Central memory CD8-positive, alpha-beta T cell (primary cell): ENCODE results near the gene ASIC3.
"Not testable (repeated sequence)": the region's sequence is repeated elsewhere in the genome, so short reads cannot be mapped to it uniquely, and the experiment has no call there.

Experiments
- ATAC-seq: fragments of 150-1000 bp; cut with Tn5 transposase; replicated peaks from 2 replicates; pipeline ENCODE4 v1.10.0; 2022; ENCODE audit warnings: mild to moderate bottlenecking, moderate FRiP score, moderate number of reproducible peaks; ENCODE audit not compliant: poor library complexity, severe bottlenecking; ENCODE audit errors: extremely low read depth
- DNase-seq, 2 donors: peaks; one replicate each; pipeline ENCODE4 v3.0.0; 2021; ENCODE audit warnings: low spot score in 2 of 2
- H3K27ac Mint-ChIP-seq: one replicate; pipeline ENCODE4 v1.8.0; 2022; ENCODE audit warnings: low read depth, mild to moderate bottlenecking, moderate library complexity, mixed read lengths
- H3K27me3 Mint-ChIP-seq: one replicate; pipeline ENCODE4 v1.8.0; 2022; ENCODE audit warnings: mixed read lengths
- H3K36me3 Mint-ChIP-seq: one replicate; pipeline ENCODE4 v1.8.0; 2022; ENCODE audit warnings: mild to moderate bottlenecking, moderate library complexity, mixed read lengths; ENCODE audit not compliant: insufficient read depth
- H3K4me1 Mint-ChIP-seq: one replicate; pipeline ENCODE4 v1.8.0; 2022; ENCODE audit warnings: mixed read lengths
- H3K4me3 Mint-ChIP-seq: one replicate; pipeline ENCODE4 v1.8.0; 2022; ENCODE audit warnings: mild to moderate bottlenecking, moderate library complexity, mixed read lengths
- H3K9me3 Mint-ChIP-seq: one replicate; pipeline ENCODE4 v1.8.0; 2022; ENCODE audit warnings: mixed read lengths

The ASIC3 gene

GRCh38 chr7:151009327-151010036, 38.8 kb upstream of the ASIC3 start:
- Mint-ChIP-seq H3K27ac (peak overlapping the region; percentile 55), H3K9me3 (no peaks in the 10 kb centered on the region), H3K36me3 (peaks cover 21% of the 10 kb centered on the region), H3K4me3 (peak overlapping the region; percentile 76), H3K4me1 (peaks cover 53% of the 10 kb centered on the region), H3K27me3 (no peaks in the 10 kb centered on the region)
- no peak for DNase-seq
- ATAC-seq, result no peak

- ATAC-seq, result no peak
- Mint-ChIP-seq H3K27me3 (no peaks in the 10 kb centered on the region), H3K36me3 (peaks cover 23% of the 10 kb centered on the region), H3K4me3 (no peak overlapping the region), H3K4me1 (peaks cover 57% of the 10 kb centered on the region), H3K27ac (peak overlapping the region; percentile 55), H3K9me3 (no peaks in the 10 kb centered on the region)
- no peak for DNase-seq
These were observed 38.4 kb upstream of the ASIC3 start for GRCh38 chr7:151010037-151010306.

DNA sequence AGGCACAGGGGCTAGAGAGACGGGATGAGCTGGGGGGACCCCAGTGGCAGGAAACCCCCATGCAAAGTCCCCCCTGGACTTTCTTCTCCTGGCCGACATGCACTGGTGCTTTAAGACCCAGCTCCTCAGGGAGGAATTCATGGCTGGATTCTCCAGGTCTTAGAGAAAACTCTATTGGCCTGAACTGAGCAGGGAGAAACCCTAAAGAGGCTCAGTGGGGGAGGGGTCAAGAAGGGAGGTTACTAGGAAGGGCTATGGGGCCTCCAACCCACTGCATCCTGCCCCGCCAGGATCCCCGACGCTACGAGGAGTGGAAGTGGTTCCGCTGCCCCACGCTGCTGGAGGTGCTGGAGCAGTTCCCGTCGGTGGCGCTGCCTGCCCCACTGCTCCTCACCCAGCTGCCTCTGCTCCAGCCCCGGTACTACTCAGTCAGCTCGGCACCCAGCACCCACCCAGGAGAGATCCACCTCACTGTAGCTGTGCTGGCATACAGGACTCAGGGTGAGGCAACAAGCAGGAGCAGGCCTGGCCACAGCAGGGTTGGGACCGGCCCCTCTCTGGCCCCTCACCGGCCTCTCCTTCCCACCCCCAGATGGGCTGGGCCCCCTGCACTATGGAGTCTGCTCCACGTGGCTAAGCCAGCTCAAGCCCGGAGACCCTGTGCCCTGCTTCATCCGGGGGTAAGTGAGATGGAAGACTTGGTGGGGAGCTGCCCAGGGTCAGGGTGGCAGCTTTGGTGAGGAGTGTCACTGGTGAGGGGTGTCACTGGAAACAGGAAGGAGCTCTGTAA, 37.8 kb upstream of the ASIC3 start:
- peak overlapping the region; percentile 58 for H3K4me3 Mint-ChIP-seq
- no peaks in the 10 kb centered on the region for H3K9me3 Mint-ChIP-seq
- H3K27ac Mint-ChIP-seq, result peak overlapping the region; percentile 55
- DNase-seq (no peak), ATAC-seq (no peak)
- H3K27me3 Mint-ChIP-seq, result no peaks in the 10 kb centered on the region
- peaks cover 63% of the 10 kb centered on the region for H3K4me1 Mint-ChIP-seq
- peaks cover 24% of the 10 kb centered on the region for H3K36me3 Mint-ChIP-seq

DNA sequence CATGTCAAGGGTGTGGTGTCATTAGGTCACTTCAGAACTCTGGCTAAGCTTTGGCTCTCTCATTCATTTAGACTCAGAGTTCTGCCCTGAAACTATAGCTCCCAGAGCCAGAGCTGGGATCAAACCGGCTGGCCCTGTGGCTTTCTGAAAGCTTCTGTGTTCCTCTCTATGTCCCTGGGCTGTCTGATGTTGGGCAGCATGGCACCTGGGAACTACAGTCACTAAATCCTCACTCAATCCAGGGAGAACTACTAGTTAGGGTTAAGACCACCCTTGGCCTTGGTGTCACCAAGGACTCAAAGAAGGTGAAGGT, 37.3 kb upstream of the ASIC3 start:
- no peak for ATAC-seq
- H3K27ac Mint-ChIP-seq, result peak overlapping the region; percentile 55
- peak overlapping the region; percentile 58 for H3K4me3 Mint-ChIP-seq
- H3K36me3 Mint-ChIP-seq, result peaks cover 25% of the 10 kb centered on the region
- no peaks in the 10 kb centered on the region for H3K9me3 Mint-ChIP-seq
- H3K27me3 Mint-ChIP-seq, result no peaks in the 10 kb centered on the region
- H3K4me1 Mint-ChIP-seq, result peaks cover 65% of the 10 kb centered on the region
- no peak for DNase-seq

DNA sequence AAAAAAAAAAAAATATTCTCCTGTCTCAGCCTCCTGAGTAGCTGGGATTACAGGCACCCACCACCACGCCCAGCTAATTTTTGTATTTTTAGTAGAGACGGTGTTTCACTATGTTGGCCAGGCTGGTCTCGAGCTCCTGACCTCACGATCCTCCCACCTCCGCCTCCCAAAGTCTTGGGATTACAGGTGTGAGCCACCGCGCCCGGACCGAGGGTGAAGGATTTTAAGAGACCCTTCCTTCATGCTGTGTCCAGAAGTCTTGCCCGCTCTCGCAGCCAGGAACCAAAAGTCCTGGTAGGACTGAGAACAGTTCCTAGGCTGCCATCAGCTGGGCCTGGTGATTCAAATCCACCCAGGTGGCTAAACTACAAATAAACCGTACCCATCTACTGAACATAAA, 36.7 kb upstream of the ASIC3 start:
- not testable (repeated sequence) for H3K9me3 Mint-ChIP-seq, ATAC-seq, DNase-seq, H3K27me3 Mint-ChIP-seq
- peaks cover 25% of the 10 kb centered on the region for H3K36me3 Mint-ChIP-seq
- H3K4me1 Mint-ChIP-seq, result peaks cover 65% of the 10 kb centered on the region
- H3K4me3 Mint-ChIP-seq, result peak overlapping the region; percentile 43
- H3K27ac Mint-ChIP-seq, result peak overlapping the region; percentile 87

- Mint-ChIP-seq H3K36me3 (peaks cover 25% of the 10 kb centered on the region), H3K27me3 (no peaks in the 10 kb centered on the region), H3K9me3 (no peaks in the 10 kb centered on the region), H3K4me1 (peaks cover 63% of the 10 kb centered on the region), H3K27ac (peak overlapping the region; percentile 87), H3K4me3 (peak overlapping the region; percentile 43)
- ATAC-seq, result no peak
- no peak for DNase-seq
These were observed 36.2 kb upstream of the ASIC3 start for GRCh38 chr7:151012031-151012692.

DNA sequence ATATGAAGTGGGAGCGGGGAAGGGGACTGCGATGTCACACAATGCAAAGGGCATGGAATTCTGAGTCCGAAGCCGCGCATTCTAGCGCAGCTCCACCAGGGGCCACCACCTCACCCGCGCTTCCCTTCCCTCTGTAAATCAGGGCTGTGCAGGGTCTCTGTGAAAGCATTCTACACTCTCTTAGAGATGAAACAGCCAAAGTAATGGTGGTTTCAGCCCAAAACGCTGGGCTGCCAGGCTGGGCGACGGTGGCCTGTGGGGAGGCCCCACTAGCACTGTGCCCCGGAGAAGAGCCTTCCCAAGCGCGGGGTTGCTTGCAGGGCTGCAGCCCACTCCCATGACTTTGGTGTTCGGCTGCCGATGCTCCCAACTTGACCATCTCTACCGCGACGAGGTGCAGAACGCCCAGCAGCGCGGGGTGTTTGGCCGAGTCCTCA, 35.4 kb upstream of the ASIC3 start:
- H3K4me3 Mint-ChIP-seq, result peak overlapping the region; percentile 43
- ATAC-seq (no peak), DNase-seq (no peak)
- peak overlapping the region; percentile 87 for H3K27ac Mint-ChIP-seq
- H3K36me3 Mint-ChIP-seq, result peaks cover 29% of the 10 kb centered on the region
- H3K27me3 Mint-ChIP-seq, result peaks cover 2% of the 10 kb centered on the region
- H3K9me3 Mint-ChIP-seq, result no peaks in the 10 kb centered on the region
- peaks cover 62% of the 10 kb centered on the region for H3K4me1 Mint-ChIP-seq

DNA sequence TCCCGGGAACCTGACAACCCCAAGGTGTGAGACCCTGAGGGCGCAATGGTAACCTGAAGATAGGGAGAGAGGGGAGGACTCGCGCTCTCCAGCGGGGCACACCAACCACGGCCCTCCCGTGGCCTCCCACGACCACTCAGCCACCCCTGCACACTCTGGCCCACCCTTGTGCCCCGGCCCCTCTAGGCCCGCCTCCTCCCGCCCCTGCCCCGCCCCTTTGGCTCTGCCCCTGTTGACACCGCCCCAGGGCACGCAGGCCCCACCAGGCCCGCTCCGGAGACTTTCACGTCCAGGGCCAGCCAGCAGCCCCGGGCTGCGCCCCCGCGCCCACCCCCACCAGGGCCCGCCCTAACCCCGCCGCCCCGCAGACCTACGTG, 35.0 kb upstream of the ASIC3 start:
- Mint-ChIP-seq H3K9me3 (no peaks in the 10 kb centered on the region), H3K4me3 (peak overlapping the region; percentile 88), H3K27me3 (peaks cover 6% of the 10 kb centered on the region), H3K4me1 (peaks cover 62% of the 10 kb centered on the region), H3K27ac (peak overlapping the region; percentile 99), H3K36me3 (peaks cover 32% of the 10 kb centered on the region)
- DNase-seq (no peak), ATAC-seq (no peak)

GRCh38 chr7:151013733-151014497, 34.4 kb upstream of the ASIC3 start:
- H3K4me3 Mint-ChIP-seq, result peak overlapping the region; percentile 88
- DNase-seq, result peak; percentile 86 to 91
- peak; percentile 77 for ATAC-seq
- H3K4me1 Mint-ChIP-seq, result peaks cover 65% of the 10 kb centered on the region
- no peaks in the 10 kb centered on the region for H3K9me3 Mint-ChIP-seq
- peaks cover 29% of the 10 kb centered on the region for H3K36me3 Mint-ChIP-seq
- peak overlapping the region; percentile 99 for H3K27ac Mint-ChIP-seq
- peaks cover 12% of the 10 kb centered on the region for H3K27me3 Mint-ChIP-seq

GRCh38 chr7:151014950-151015349, 33.4 kb upstream of the ASIC3 start:
- ATAC-seq, result no peak

DNA sequence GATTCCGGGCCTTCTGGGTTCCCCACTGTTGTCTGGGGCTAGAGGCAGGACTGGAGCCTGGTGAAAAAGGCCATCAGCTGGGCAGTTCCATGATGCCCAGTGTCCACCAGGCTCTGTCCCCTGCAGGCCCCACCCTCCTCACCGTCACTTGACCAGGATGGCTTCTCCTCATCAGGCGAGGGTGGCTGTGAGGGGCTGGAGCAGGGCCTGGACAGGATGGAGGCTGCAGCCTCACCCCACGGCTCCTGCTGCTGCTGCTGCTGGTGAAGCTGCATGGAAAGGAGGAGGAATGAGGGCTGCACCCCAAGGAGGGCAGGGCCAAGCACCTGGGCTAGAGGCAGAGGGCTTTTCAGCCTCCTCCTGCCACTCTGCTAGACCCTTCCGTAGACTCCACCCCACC, 32.4 kb upstream of the ASIC3 start:
- Mint-ChIP-seq H3K9me3 (no peaks in the 10 kb centered on the region), H3K36me3 (peaks cover 29% of the 10 kb centered on the region), H3K27me3 (peaks cover 32% of the 10 kb centered on the region), H3K27ac (peak overlapping the region; percentile 73), H3K4me1 (peaks cover 64% of the 10 kb centered on the region), H3K4me3 (peak overlapping the region; percentile 88)
- ATAC-seq (no peak), DNase-seq (no peak)

More at GRCh38 chr7:151014950-151015349, 33.4 kb upstream of the ASIC3 start:
- Mint-ChIP-seq H3K27ac (peak overlapping the region; percentile 73), H3K36me3 (peaks cover 29% of the 10 kb centered on the region), H3K4me3 (peak overlapping the region; percentile 88), H3K27me3 (peaks cover 22% of the 10 kb centered on the region), H3K4me1 (peaks cover 73% of the 10 kb centered on the region), H3K9me3 (no peaks in the 10 kb centered on the region)
- DNase-seq, result no peak

DNA sequence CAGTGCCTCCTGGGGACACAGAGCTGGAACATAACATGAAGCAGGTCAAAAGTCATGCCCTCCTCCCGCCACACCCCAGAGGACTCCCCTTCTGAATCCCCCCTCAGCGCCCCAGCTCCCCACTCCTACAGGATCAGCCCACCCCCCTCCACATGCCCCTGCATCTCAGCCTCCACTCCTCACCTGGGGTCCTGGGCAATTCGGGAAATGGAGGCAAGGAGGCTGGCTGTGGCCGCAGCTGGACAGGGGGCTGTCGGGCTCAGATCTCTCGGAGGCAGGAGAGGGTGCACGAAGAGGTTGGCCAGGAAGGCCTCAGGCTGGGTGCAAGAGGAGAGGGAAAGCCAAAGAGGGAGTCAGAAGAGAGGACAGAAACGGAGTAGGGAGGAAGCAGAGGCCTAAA, 31.8 kb upstream of the ASIC3 start:
- Mint-ChIP-seq H3K27me3 (peaks cover 38% of the 10 kb centered on the region), H3K36me3 (peaks cover 29% of the 10 kb centered on the region), H3K4me1 (peaks cover 60% of the 10 kb centered on the region), H3K4me3 (no peak overlapping the region), H3K9me3 (no peaks in the 10 kb centered on the region), H3K27ac (peak overlapping the region; percentile 73)
- ATAC-seq (no peak), DNase-seq (no peak)
